ENCODE data around the gene CFAP221.

CFAP221 gene

DNA sequence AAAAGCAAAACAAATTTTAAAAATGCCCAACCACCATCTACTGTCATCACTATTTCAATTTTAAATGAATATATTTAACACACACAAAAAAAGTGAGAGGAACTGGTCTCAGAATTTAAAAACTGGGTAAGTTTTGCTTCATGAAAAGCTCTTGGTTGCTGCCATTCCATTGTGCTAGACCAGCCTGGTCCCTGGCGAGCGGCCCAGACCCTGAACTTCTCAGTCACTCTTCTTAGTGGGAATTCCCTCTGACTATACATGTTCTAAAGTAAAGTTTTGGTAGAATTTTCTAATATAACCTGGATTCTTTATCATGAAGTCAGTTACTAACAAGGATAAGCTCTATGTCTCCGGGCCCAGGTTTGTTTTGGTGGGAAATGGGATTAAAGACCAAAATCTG is 99.9 kb downstream of the CFAP221 start:
- no peak for DNase-seq (ENCODE audit: low read depth in 3 of 3)

DNA sequence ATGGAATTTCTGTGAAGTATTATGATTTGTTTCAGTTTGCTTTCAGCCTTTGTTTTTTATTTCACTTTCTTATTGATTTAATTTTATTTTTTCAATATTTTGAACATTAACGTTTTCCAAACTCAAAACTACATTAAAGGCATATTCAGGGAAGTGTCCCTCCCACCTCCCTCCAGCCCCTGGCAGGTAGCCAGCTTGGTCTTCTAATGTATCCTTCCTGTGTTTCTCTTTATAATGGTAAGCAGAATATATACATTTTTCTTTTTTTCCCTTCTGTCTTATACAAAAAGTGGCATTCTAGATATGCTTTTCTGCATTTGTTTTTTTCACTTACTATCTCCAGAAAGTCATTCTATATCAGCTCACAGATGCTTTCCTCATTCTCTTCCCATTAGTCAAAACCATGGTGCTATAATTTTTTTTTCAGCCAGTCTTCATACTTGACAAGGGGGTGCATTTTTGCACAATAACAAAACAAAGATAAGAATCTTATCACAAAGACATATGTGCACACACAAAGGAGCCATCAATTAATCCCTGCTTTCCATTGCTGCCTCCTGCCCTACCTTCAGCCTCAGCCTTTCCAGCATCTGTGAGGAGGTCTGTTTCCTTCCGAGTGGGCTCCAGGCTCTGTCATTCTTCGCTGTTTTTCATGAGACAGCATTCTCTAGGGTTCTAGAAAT is 101.1 kb downstream of the CFAP221 start:
- DNase-seq (ENCODE audit: low read depth in 3 of 3), result no peak

DNA sequence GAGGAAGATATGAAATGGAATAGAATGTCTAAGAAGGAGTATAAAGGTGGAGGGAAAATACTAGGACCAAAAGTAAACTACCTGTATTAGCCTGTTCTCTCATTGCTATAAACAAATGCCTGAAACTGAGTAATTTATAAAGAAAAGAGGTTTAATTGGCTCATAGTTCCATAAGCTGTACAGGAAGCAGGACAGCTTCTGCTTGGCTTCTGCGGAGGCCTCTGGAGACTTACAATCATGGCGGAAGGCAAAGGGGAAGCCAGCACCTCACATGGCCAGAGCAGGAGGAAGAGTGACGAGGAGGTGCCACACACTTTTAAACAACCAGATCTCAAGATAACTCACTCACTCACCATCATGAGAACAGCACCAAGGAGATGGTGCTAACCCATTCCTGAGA is 101.9 kb downstream of the CFAP221 start:
- DNase-seq (ENCODE audit: low read depth in 3 of 3), result no peak

DNA sequence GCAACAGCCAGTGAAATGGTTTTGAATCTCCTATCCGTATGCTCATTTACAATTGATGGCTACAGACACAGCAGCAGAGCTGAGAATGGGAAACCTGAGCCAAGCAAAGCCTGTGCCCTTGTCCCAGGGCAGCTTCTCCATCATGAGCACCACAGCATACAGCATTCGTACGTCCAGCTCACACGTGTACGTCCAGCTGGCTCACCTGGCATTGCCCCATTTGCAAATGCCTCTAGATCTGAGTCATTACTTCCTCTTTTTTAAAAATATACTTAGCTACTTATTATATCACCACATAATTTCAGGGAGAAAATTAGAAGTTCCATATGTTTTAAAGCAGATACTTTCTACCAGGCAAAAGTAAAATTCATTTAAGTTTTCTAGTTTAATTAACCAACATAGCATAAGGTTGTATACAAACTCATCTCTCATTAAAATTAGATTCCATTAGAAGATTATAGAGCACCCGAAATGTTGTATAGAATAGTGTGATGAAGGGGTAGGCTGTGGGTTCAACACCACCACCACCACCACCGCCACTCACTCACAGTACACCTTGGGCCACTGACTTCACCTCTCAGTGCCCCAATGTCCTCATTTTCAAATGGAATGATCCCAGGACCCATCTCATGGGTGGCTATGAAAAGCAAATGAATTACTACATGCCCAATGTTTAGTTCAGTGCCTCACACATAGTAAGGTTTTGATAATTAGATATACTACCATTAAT is 103.4 kb downstream of the CFAP221 start:
- DNase-seq (ENCODE audit: low read depth in 3 of 3), result no peak

DNA sequence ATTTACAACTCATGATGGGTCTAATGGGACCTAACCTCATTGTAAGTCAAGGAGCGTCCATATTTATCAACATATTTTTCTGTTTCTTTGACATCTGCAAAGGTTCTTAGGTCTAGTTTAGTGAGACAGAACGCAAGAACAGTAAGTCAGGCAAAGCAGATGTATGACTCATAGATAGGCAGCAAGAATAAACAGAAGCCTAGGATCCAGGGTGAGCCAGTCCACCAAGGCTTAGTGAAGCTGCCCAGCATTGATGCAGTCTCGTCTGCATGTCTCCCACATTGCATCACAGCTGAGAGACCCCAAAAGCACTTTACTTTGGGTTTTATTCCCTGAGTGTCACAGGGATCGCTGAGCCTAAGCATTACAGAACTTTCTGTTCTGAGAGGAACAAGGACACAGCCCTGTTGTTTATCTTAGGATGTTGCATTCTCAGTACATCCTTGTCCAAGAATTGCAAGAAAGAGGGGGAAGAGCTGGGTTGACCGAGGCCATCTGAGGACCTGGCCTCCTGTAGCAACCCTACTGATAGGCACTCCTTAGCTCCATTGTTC is 105.2 kb downstream of the CFAP221 start:
- DNase-seq (ENCODE audit: low read depth in 3 of 3), result no peak

DNA sequence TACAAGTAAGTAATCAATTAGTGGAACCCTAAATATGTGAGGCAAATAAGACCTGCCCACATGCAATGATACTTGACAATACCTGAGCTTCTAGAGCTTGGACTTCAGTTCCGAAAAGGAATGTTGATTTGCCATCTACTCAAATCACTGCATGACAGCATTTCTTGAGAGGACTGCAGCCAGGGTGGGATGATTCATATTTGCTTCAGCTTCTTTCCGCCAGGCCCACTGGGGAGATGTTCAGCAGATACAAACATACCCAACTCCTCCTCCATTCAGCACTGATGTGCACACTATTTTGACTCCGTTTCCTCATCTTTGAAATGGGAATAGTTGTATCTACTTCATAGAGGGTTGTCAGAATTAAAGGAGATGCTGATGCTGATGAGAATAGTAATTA is 106.0 kb downstream of the CFAP221 start:
- no peak for DNase-seq (ENCODE audit: low read depth in 3 of 3)

DNA sequence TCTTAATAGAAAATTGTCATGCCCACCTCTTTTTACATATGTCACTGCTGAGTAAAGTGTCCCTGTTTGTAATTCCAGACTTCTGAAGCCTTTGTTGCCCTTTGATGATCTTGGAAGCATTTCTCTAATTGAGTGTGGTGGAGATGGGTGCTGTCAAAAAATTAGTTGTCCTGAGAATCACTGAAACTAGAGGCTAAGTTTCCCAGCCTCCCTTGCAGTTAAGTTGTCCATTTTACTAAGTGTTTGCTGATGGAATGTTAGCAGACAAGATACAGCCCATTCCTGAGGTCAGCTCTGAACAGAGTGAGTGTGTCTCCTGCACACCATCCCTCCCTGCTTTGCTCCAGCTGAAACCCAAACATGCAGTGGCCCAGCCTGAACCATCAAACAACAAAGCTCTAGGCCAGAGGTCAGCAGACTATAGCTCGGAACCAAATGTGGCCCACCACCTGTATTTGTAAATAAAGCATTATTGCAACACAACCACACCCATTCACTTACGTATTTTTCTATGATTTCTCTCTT is 106.7 kb downstream of the CFAP221 start:
- no peak for DNase-seq (ENCODE audit: low read depth in 3 of 3)

DNA sequence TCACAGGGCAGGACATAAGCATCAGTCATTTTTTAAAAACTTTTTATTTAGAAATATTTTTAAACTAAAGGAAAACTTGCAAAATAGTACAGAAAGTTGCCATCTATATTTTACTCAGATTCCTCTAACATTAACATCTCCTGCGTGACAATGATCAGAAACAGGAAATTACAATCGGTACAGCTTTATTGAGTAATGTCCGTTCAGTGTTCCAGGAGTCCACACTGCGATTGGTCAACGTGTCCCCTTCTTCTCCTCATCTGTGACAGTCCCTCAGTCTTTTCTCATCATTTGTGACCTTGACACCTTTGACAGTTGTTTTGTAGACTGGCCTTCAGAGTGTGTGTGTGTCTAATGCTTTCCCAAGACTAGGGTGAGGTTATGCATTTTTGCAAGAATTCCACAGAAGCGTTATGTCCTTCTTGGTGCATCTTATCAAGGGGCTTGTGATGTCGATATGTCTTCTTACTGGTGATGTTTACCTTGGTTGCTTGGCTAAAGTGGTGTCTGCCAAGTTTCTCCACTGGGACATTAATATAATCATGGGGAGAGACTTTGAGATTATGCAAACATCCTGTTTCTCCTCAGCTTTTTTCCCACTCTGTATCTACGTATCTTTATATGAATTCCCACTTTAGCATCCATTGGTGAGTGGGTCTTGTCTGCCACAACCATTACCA is 113.4 kb downstream of the CFAP221 start:
- no peak for DNase-seq (ENCODE audit: low read depth in 3 of 3)

DNA sequence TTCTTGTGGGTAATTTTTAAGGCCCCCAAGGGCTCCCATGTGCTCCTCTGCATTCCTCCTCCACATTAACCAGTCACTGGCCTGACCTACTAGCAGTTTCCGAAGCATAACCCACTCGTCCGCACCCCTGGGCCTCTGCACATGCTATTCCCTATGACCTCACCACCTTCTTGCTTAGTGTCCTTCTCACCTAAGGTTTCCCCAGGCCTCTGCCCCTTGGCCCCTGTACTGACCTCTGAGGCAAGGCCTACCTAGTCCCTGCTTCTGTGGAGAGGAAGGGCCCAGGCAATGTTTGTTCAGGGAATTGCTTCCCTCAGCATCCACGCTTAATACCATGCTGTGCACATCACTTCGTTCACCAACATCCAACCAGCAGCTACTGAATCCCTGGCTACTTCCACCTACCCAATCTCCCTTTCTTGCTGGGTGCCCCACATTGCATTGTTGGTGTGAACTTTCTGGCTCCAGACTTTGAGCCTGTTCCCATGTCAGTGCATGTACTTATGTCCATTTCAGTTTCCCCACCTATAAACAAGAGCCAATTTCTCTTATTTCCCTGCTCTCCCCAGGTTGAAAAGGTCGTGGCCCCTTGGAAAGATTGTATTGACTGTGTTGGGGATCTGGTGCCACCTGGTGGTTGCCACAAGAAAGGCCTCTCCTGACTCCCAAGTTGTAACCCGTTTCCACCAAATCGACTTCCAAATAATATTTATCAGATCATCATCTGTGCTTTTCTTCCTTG is 115.5 kb downstream of the CFAP221 start:
- DNase-seq (ENCODE audit: low read depth in 3 of 3), result peak in 1 of 3 experiments; percentile 41

DNA sequence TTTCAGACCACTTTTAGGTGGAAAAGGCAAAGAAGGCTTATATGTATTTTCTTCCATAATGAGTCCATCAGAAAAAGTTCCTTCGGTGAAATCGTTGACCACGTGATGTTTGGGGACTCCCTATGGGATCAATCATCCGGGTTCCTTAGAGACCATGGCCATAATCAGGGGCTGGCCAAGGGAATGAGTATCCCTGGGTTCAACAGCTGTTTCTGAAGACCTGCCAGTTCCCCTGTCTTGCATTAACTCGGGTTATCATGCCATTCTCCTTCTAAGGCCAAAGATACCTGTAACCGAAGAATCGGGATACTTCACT is 116.1 kb downstream of the CFAP221 start:
- no peak for DNase-seq (ENCODE audit: low read depth in 3 of 3)

DNA sequence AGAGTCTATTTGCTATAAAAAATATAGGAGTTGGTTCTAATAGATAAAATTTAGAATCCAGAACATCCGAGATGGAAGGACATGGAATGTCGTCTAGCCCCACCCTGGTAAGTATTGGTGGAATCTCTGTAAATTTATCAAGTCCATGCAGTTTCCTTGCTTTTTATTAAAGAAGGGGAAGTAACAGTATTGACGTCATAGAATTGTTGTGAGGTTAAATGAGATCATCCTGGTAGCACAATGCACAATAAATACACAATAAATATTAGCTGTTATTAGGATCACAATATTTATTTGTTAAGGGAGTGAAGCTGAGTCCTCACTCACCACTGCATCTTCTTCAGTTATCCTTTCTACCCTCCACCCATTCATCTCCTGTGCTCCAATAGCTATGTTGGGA is 118.0 kb downstream of the CFAP221 start:
- DNase-seq (ENCODE audit: low read depth in 3 of 3), result no peak

DNA sequence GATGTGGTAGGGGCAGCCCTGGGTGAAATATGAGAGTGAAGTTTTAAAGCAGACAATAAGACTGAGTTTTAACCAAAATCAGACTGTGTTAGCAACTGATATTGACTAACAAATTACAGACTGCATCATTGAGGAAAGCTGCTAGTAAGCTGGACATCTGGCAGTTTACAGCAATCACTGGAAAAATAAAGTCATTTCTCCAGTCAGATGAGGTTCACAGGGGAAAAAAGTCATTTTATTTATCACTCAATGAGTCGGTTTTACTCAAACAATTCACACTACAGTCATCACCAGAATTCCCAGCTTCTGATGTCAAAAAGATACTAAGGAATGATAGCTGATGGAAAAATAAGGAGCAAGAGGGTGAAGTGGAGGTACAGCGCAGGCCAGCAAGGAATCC is 124.3 kb downstream of the CFAP221 start:
- no peak for DNase-seq (ENCODE audit: low read depth in 3 of 3)

DNA sequence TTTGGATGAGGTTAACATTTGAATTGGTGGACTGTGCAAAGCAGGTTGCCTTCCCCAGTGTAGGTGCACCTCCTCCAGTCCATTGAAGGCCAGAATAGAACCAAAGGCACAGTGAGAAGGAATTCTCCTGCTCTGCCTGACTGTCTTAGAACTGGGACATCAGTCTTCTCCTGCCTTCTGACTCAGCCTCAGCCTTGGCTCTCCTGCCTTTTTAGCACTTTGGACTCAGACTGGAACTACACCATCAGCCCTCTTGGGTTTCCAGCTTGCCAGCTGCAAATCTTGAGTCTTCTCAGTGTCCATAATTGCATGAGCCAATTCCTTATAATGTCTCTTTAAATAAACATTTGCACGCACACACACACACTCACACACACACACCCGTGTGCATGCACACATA is 126.8 kb downstream of the CFAP221 start:
- DNase-seq (ENCODE audit: low read depth in 3 of 3), result no peak

DNA sequence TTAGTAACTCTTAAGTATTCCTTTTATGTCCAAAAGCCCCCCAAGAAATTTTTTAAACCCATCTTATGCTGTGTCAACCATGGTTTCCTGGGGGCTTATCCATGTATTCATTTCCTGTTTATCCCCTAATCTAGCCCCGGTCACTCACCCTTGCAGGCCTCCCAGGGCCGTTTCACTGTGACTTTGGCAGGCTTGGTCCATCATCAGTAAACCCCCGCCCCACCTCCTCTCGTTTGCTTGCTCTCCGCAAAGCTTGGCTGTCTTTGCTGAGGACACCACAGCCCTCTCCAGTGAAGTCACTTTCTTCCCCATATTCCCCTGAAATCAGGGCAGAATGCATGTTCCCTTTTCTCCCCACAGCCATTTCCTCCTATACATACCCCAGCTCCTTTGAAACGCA is 127.5 kb downstream of the CFAP221 start:
- no peak for DNase-seq (ENCODE audit: low read depth in 3 of 3)

DNA sequence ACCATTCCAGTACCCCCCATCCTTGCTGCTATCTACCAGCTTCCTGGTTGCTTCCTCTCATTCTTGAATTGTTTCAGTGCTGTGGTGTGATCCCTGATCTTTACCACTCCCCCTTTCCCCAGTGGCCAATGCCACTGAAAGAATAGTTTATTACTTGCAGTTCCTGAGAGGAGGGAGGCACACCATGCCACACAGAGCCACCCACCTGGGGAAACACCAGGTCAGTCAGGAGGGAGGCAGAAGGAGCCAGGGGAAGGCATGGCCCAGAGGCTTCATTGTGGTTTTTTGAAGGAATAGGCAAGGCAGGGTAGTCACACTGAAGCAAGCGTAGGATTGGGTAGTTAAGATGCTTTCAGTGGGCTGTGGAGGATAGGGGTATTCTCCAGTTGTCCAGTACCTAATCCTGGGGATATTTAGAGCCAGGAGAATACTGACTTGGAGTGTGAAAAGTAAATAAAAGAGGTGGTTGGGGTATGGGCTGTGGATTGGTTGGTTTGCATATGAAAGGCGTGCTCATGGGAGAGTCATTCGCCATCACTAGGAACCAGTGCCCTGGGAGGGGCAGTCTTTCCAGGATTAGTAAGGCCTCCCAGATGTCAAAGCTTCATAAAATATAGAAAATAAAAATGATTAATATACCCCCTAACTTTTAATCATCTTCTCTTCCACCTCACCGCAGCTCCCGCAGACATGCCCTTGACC is 128.1 kb downstream of the CFAP221 start:
- DNase-seq (ENCODE audit: low read depth in 3 of 3), result no peak

DNA sequence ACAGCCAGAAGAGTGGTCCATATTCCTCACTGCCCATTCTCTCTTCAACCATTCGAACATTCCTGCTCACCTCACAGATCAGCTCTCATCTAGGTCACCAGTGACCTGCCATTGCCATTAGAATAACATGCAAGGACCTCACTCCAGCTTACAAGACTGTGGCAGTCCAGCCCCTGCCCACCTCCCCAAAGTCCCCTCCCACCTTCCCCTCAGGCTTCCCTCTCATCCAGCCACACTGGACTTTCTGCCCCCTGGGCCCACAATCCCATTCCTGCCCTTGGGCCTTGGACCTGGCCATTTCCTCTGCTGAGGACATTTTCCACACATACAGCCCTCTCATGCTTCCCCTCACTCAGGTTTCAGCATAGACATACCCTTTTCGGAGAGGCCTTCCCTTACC is 129.5 kb downstream of the CFAP221 start:
- no peak for DNase-seq (ENCODE audit: low read depth in 3 of 3)

DNA sequence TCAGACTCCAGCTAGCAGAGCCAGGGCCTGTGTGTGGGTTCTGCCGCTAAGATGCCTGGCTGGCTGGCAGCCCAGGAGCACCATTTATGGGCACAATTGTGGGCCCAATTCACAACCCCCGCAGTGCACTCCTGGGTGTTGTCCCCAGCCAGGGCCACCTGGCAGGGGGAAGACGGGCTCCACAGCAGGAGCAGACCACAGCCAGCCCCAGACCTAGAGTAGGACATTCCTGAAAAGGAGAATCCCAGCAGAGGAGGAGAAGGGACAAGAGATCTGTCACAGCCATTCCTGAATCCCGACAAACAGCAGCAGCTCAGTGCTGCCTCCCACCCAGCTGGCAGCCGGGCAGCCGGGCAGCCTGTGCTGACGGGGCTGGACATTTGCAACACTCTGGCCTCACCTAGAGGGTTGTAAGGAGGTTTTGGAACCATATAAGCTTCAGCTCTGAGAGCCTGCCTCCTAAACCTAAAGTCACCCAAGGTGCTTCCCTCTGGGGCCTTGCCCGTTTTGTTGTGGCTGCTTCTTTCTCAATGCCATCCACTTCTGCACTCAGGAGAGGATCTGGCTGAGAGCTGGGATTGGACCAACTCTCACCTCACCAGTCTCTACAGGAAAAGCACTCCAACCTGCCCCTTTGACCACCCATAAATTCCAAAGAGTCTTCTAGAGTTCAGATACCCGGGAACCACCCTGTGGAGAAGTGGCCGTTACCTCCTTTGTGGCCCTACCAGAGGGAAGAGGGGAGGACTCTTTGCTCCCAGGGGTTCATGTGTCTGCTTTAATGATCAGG is 130.7 kb downstream of the CFAP221 start:
- DNase-seq (ENCODE audit: low read depth in 3 of 3), result no peak

DNA sequence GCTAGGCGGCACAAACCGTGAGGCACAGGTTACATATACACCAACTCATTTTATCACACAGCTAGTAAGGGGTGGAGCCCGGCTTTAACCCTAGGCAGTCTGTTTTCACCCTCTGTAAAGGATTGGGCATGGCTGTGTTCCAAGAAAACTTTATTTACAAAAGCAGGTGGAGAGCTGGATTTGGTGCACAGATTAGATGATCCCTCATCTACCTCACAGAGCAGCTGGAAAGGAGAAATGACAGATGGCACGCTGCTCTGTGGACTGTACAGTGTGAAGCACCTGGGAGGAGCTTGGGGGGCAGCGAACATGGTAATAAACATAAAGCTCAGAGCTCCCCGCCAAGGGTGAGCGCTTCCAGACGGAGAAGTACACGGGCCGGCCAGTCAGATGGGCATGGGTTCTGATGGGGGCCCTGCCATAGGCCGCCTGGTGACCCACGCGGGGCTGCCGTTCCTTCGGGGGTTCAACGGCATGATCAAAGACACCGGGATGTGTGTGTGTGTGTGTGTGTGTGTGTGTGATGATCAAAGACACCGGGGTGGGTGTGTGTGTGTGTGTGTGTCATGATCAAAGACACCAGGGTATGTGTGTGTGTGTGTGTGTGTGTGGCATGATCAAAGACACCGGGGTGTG is 133.9 kb downstream of the CFAP221 start:
- DNase-seq (ENCODE audit: low read depth in 3 of 3), result no peak

DNA sequence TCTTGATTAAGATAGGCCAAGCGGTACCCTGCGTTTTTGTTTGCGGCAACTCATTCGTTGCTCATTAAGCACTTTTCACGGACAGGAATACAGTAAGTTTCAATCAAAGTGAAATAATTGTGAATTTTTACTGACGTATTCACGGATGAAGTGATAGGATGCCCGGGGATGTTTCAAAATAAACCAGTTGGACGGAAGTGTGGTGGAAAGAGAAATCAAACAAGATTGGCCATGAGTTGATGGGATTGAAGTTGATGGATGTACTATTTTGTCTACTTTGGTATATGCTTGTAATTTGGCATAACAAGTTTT is 135.2 kb downstream of the CFAP221 start:
- DNase-seq (ENCODE audit: low read depth in 3 of 3), result no peak

DNA sequence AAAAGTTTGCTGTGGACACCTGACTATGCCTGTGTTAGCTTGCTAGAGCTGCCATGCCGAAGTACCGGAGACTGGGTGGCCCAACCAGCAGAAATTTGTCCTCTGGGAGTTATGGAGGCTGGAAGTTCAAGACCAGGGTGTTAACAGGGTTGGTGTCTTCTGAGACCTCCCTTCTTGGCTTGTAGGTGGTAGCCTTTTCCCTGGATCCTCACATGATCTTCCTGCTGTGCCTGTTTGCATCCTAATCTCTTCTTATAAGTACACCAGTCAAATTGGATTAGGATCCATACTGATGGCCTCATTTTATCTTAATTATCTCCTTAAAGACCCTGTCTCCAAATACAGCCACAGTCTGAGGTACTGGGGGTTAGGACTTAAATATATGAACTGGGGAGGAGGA is 135.6 kb downstream of the CFAP221 start:
- DNase-seq (ENCODE audit: low read depth in 3 of 3), result no peak
